H9 (cell line): ENCODE measurements around the gene CACTIN. TPM values are rescaled to one million over a fixed set of nuclear protein-coding genes. Genes with fewer than 3 reads are reported as not detected.

ENCODE experiments used
- DNase-seq: peaks from one replicate; pipeline ENCODE4 v3.0.0-alpha.2; 2017
- H2AFZ ChIP-seq: one replicate; pipeline ENCODE4 v1.6.1; 2013; ENCODE audit warnings: mild to moderate bottlenecking, low read length, control low read depth, moderate library complexity
- H2AK5ac ChIP-seq: 2 replicates; pipeline ENCODE4 v1.6.1; 2013; ENCODE audit warnings: low read length, control low read depth, mixed read lengths; ENCODE audit not compliant: insufficient read length
- H2BK120ac ChIP-seq: one replicate; pipeline ENCODE4 v1.6.1; 2013; ENCODE audit warnings: low read depth, mild to moderate bottlenecking, low read length, control low read depth, inconsistent platforms; ENCODE audit not compliant: poor library complexity, severe bottlenecking
- H2BK12ac ChIP-seq: 2 replicates; pipeline ENCODE4 v1.6.1; 2013; ENCODE audit warnings: low read length, control low read depth, mixed read lengths, low read depth; ENCODE audit not compliant: insufficient read length
- H2BK15ac ChIP-seq: 2 replicates; pipeline ENCODE4 v1.6.1; 2013; ENCODE audit warnings: low read depth, low read length, control low read depth
- H2BK20ac ChIP-seq: one replicate; pipeline ENCODE4 v1.6.1; 2013; ENCODE audit warnings: low read depth, mild to moderate bottlenecking, low read length, control low read depth, inconsistent platforms; ENCODE audit not compliant: poor library complexity, severe bottlenecking
- H2BK5ac ChIP-seq: 2 replicates; pipeline ENCODE4 v1.6.1; 2013; ENCODE audit warnings: low read length, control low read depth, mixed read lengths; ENCODE audit not compliant: insufficient read length
- H3K14ac ChIP-seq: 2 replicates; pipeline ENCODE4 v1.6.1; 2013; ENCODE audit warnings: low read length, control low read depth; ENCODE audit not compliant: insufficient read depth
- H3K18ac ChIP-seq: 2 replicates; pipeline ENCODE4 v1.6.1; 2013; ENCODE audit warnings: low read depth, mild to moderate bottlenecking, mixed read lengths, low read length, control low read depth; ENCODE audit not compliant: insufficient read length
- H3K23ac ChIP-seq: 2 replicates; pipeline ENCODE4 v1.6.1; 2013; ENCODE audit warnings: low read length, control low read depth, mixed read lengths, low read depth; ENCODE audit not compliant: insufficient read length
- H3K23me2 ChIP-seq: 2 replicates; pipeline ENCODE4 v1.6.1; 2013; ENCODE audit warnings: low read depth, mild to moderate bottlenecking, mixed read lengths, low read length, control low read depth; ENCODE audit not compliant: insufficient read length, poor library complexity, severe bottlenecking
- H3K27ac ChIP-seq: 2 replicates; pipeline ENCODE4 v1.5.1; 2013; ENCODE audit warnings: low read length, control low read depth, mixed read lengths, low read depth; ENCODE audit not compliant: insufficient read length
- H3K27me3 ChIP-seq: 2 replicates; pipeline ENCODE4 v1.6.1; 2013; ENCODE audit warnings: low read length, control low read depth, inconsistent platforms; ENCODE audit not compliant: insufficient read depth
- H3K4ac ChIP-seq: 2 replicates; pipeline ENCODE4 v1.6.1; 2013; ENCODE audit warnings: low read depth, mild to moderate bottlenecking, control low read depth, inconsistent platforms, low read length, moderate library complexity
- H3K4me1 ChIP-seq: 2 replicates; pipeline ENCODE4 v1.6.1; 2013; ENCODE audit warnings: low read length, control low read depth, inconsistent platforms; ENCODE audit not compliant: insufficient read depth
- H3K4me2 ChIP-seq: 2 replicates; pipeline ENCODE4 v1.6.1; 2013; ENCODE audit warnings: low read length, control low read depth, mixed read lengths; ENCODE audit not compliant: insufficient read length, insufficient read depth
- H3K56ac ChIP-seq: 2 replicates; pipeline ENCODE4 v1.6.1; 2013; ENCODE audit warnings: low read depth, mild to moderate bottlenecking, mixed read lengths, low read length, control low read depth; ENCODE audit not compliant: insufficient read length
- H3K79me1 ChIP-seq: 2 replicates; pipeline ENCODE4 v1.6.1; 2013; ENCODE audit warnings: low read depth, mild to moderate bottlenecking, moderate library complexity, low read length, control low read depth, inconsistent platforms; ENCODE audit not compliant: insufficient read depth, poor library complexity, severe bottlenecking
- H3K79me2 ChIP-seq: 2 replicates; pipeline ENCODE4 v1.6.1; 2013; ENCODE audit warnings: low read length, control low read depth, inconsistent platforms; ENCODE audit not compliant: insufficient read depth
- H3K9ac ChIP-seq: 2 replicates; pipeline ENCODE4 v1.6.1; 2013; ENCODE audit warnings: low read length, control low read depth, mixed read lengths; ENCODE audit not compliant: insufficient read length; ENCODE audit errors: extremely low read depth
- H3K9me3 ChIP-seq: one replicate; pipeline ENCODE4 v1.6.1; 2013; ENCODE audit warnings: low read depth, low read length, inconsistent platforms; ENCODE audit not compliant: control insufficient read depth
- H3T11ph ChIP-seq: one replicate; pipeline ENCODE4 v1.6.1; 2013; ENCODE audit warnings: mild to moderate bottlenecking, low read length, control low read depth, inconsistent platforms
- H4K20me1 ChIP-seq: one replicate; pipeline ENCODE4 v1.6.1; 2013; ENCODE audit not compliant: control insufficient read depth, insufficient read length, insufficient read depth
- H4K5ac ChIP-seq: 2 replicates; pipeline ENCODE4 v1.6.1; 2013; ENCODE audit warnings: low read depth, mild to moderate bottlenecking, mixed read lengths, low read length, control low read depth; ENCODE audit not compliant: insufficient read length
- H4K8ac ChIP-seq: replicated peaks from 2 replicates; pipeline ENCODE4 v1.6.1; 2013; ENCODE audit warnings: low read length, control low read depth, mixed read lengths, low read depth; ENCODE audit not compliant: insufficient read length
- H4K91ac ChIP-seq: 2 replicates; pipeline ENCODE4 v1.6.1; 2013; ENCODE audit warnings: low read depth, mild to moderate bottlenecking, moderate library complexity, mixed read lengths, low read length, control low read depth; ENCODE audit not compliant: insufficient read length
- H3K27ac Mint-ChIP-seq, 3 experiments: 2 replicates in 2 of 3; 3 replicates in 1 of 3; pipeline ENCODE4 v1.8.0; 2020 to 2021; ENCODE audit warnings: mixed read lengths in 3 of 3, mild to moderate bottlenecking in 1 of 3, moderate library complexity in 1 of 3
- H3K27me3 Mint-ChIP-seq: 2 replicates; pipeline ENCODE4 v1.8.0; 2021; ENCODE audit warnings: low read depth, mild to moderate bottlenecking, moderate library complexity, mixed read lengths
- H3K36me3 Mint-ChIP-seq, 3 experiments: 2 replicates in 2 of 3; 3 replicates in 1 of 3; pipeline ENCODE4 v1.8.0; 2020 to 2021; ENCODE audit warnings: low read depth in 3 of 3, mixed read lengths in 3 of 3; ENCODE audit not compliant: insufficient read depth in 1 of 3
- H3K4me1 Mint-ChIP-seq, 2 experiments: 2 replicates each; pipeline ENCODE4 v1.8.0; 2020; ENCODE audit warnings: mixed read lengths in 2 of 2
- H3K4me3 Mint-ChIP-seq, 2 experiments: 2 replicates in 1 of 2; 3 replicates in 1 of 2; pipeline ENCODE4 v1.8.0; 2020 to 2021; ENCODE audit warnings: mild to moderate bottlenecking in 2 of 2, mixed read lengths in 2 of 2, moderate library complexity in 1 of 2
- H3K9me3 Mint-ChIP-seq, 2 experiments: 2 replicates in 1 of 2; 3 replicates in 1 of 2; pipeline ENCODE4 v1.8.0; 2020; ENCODE audit warnings: mild to moderate bottlenecking in 2 of 2, mixed read lengths in 2 of 2, moderate library complexity in 1 of 2
- WGBS: extraction: QIAGEN DNeasy Blood & Tissue Kit; methylation state at CpG from one replicate; pipeline ENCODE4 v1.1.7; 2013; ENCODE audit warnings: missing lambda C conversion rate, low lambda C conversion rate, mixed read lengths; ENCODE audit not compliant: insufficient read length; ENCODE audit errors: extremely low coverage; 5-methylcytosine and 5-hydroxymethylcytosine counted together
- total RNA-seq: library from RNA; stranded (reverse); gene quantifications from 2 replicates; pipeline ENCODE4 v1.2.1, GENCODE V29; 2021
- TF ChIP-seq, protein P1 (sequence below): fragments of 200-600 bp; sonication (generic); conservative IDR thresholded peaks from 3 replicates; pipeline ENCODE4 v1.8.0; 2021; ENCODE audit warnings: antibody characterized with exemption, mild to moderate bottlenecking

The CACTIN gene
- total RNA-seq, 1 experiment from 2014 or later = 37.3 TPM

DNA sequence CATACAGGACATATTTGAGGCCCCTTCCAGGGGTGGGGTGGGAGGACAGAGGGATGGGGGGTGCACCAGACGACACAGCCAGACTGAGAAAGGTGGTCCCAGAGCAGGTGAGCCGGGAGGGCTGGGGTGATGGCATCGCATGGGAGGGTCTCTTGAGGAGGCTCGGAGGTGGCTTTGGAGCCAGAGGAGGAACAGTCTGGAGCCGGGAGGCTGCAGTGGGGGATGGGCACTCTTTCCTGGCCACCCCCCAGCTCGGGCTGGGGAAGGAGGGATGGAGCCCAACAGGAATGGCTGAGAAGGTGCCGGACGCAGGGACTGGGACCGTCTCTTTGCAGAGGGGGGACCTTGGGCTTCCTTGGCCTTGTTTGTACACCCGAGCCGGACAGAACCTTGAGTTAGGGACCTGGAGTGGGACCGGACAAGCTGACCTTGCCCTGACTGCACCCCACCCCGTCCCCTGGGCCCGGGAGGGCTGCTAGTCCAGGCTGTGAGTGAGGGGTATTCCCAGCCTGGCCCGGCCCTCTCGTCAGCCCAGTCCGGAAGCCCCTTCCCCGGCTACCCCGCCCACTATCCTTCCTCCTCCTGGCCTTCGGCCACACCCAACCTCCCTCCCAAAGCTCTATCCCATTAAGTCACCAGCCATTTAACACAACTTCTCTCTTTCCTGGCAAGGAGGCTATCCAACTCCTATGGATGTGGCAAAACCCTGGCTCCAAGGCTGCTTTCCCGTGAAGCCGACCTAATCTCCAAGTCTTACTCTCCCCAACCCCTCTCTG, 19.1 kb downstream of the CACTIN start:
- no peak overlapping the region for H2AK5ac ChIP-seq
- no peaks in the 10 kb centered on the region; the same call in 1 of the 2 replicates for H3K4me1 ChIP-seq
- no peak overlapping the region for H3K27ac ChIP-seq
- no peaks in the 10 kb centered on the region for H3K9me3 ChIP-seq
- H3K4me2 ChIP-seq = peak overlapping the region; percentile 56
- Mint-ChIP-seq H3K27ac (peak overlapping the region in 1 of 3 experiments; percentile 84; a peak in 2 of 7 replicates), H3K4me3 (peak overlapping the region; percentile 58 to 79), H3K9me3 (peaks cover 0 to 4% of the 10 kb centered on the region in 2 experiments; a peak in 1 of 5 replicates), H3K27me3 (peaks cover 4% of the 10 kb centered on the region), H3K4me1 (peaks cover 12% of the 10 kb centered on the region in 2 experiments), H3K36me3 (peaks cover 7 to 12% (median 7%) of the 10 kb centered on the region in 3 experiments; a peak in 6 of 7 replicates)
- H3K18ac ChIP-seq = no peak overlapping the region
- H3K9ac ChIP-seq = no peak overlapping the region
- no peak overlapping the region for H2BK12ac ChIP-seq
- no peak overlapping the region for H2AFZ ChIP-seq
- no peak overlapping the region for H3K4ac ChIP-seq
- no peaks in the 10 kb centered on the region for H3K79me2 ChIP-seq
- H3K79me1 ChIP-seq = no peaks in the 10 kb centered on the region
- H4K20me1 ChIP-seq = no peaks in the 10 kb centered on the region
- no peak overlapping the region for H3K23ac ChIP-seq
- H3K23me2 ChIP-seq = peaks cover 2% of the 10 kb centered on the region
- peaks cover 5% of the 10 kb centered on the region; the same call in 1 of the 2 replicates for H3K27me3 ChIP-seq
- no peak overlapping the region for H2BK20ac ChIP-seq
- no peak overlapping the region for H3K56ac ChIP-seq
- peak; percentile 86 for DNase-seq
- TF ChIP-seq, protein P1, sequence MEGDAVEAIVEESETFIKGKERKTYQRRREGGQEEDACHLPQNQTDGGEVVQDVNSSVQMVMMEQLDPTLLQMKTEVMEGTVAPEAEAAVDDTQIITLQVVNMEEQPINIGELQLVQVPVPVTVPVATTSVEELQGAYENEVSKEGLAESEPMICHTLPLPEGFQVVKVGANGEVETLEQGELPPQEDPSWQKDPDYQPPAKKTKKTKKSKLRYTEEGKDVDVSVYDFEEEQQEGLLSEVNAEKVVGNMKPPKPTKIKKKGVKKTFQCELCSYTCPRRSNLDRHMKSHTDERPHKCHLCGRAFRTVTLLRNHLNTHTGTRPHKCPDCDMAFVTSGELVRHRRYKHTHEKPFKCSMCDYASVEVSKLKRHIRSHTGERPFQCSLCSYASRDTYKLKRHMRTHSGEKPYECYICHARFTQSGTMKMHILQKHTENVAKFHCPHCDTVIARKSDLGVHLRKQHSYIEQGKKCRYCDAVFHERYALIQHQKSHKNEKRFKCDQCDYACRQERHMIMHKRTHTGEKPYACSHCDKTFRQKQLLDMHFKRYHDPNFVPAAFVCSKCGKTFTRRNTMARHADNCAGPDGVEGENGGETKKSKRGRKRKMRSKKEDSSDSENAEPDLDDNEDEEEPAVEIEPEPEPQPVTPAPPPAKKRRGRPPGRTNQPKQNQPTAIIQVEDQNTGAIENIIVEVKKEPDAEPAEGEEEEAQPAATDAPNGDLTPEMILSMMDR = no peak
- H2BK5ac ChIP-seq = no peak overlapping the region
- no CpG with 5 or more reads among the region's 22 CpGs for WGBS
- H4K5ac ChIP-seq = no peak overlapping the region
- no peak overlapping the region for H3K14ac ChIP-seq
- no peak overlapping the region for H4K8ac ChIP-seq
- H3T11ph ChIP-seq = no peak overlapping the region
- no peak overlapping the region for H4K91ac ChIP-seq
- H2BK120ac ChIP-seq = no peak overlapping the region
- no peak overlapping the region for H2BK15ac ChIP-seq
